Measurements from ENCODE around the gene ANKRD16.
A peak's percentile ranks its signal among the peaks of the same experiment; 100 is the strongest.
"Not testable (repeated sequence)": the region's sequence is repeated elsewhere in the genome, so short reads cannot be mapped to it uniquely, and the experiment has no call there.

The ANKRD16 gene

GRCh38 chr10:5889624-5890451, at the start of gene ANKRD16, which contains the start of gene FBH1:
Gene ANKRD16 (minus strand): TSS chr10:5889893. CDS start chr10:5889354, 539 bp downstream.
Gene FBH1 (plus strand): TSS chr10:5890243. CDS start chr10:5890346, 103 bp downstream.
- peak; percentile 99 for DNase-seq

- no peak for DNase-seq
Observed at GRCh38 chr10:5938291-5938690, 48.6 kb upstream of the ANKRD16 start.

GRCh38 chr10:5937016-5937415, 47.3 kb upstream of the ANKRD16 start:
- DNase-seq: no peak

GRCh38 chr10:5935628-5936027, 45.9 kb upstream of the ANKRD16 start:
- no peak for DNase-seq

- DNase-seq: no peak
Observed at GRCh38 chr10:5933909-5934546, 44.3 kb upstream of the ANKRD16 start.

- DNase-seq: no peak
Observed at GRCh38 chr10:5932345-5932744, 42.7 kb upstream of the ANKRD16 start.

GRCh38 chr10:5930272-5930671, 40.6 kb upstream of the ANKRD16 start:
- no peak for DNase-seq

- no peak for DNase-seq
Observed at GRCh38 chr10:5929442-5929841, 39.7 kb upstream of the ANKRD16 start.

GRCh38 chr10:5927306-5927705, 37.6 kb upstream of the ANKRD16 start:
- no peak for DNase-seq

GRCh38 chr10:5924889-5925288, 35.2 kb upstream of the ANKRD16 start:
- DNase-seq: no peak

GRCh38 chr10:5921746-5922145, 32.1 kb upstream of the ANKRD16 start:
- no peak for DNase-seq

- no peak for DNase-seq
Observed at GRCh38 chr10:5919568-5919967, 29.9 kb upstream of the ANKRD16 start.

- no peak for DNase-seq
Observed at GRCh38 chr10:5918763-5919162, 29.1 kb upstream of the ANKRD16 start.

GRCh38 chr10:5917305-5917704, 27.6 kb upstream of the ANKRD16 start:
- DNase-seq: no peak

GRCh38 chr10:5915451-5915850, 25.8 kb upstream of the ANKRD16 start:
- DNase-seq: no peak

- DNase-seq: no peak
Observed at GRCh38 chr10:5913736-5914135, 24.0 kb upstream of the ANKRD16 start.

GRCh38 chr10:5911670-5912069, 22.0 kb upstream of the ANKRD16 start:
- no peak for DNase-seq

- no peak for DNase-seq
Observed at GRCh38 chr10:5910323-5911100, 20.8 kb upstream of the ANKRD16 start.

- not testable (repeated sequence) for DNase-seq
Observed at GRCh38 chr10:5908676-5909075, 19.0 kb upstream of the ANKRD16 start.

- DNase-seq: no peak
Observed at GRCh38 chr10:5906651-5907050, 17.0 kb upstream of the ANKRD16 start.

- no peak for DNase-seq
Observed at GRCh38 chr10:5905854-5906507, 16.3 kb upstream of the ANKRD16 start.

- DNase-seq: peak; percentile 9
Observed at GRCh38 chr10:5904227-5904626, 14.5 kb upstream of the ANKRD16 start.

GRCh38 chr10:5903563-5903962, 13.9 kb upstream of the ANKRD16 start:
- DNase-seq: no peak
